ENCODE measurements around the gene GZF1.

Gene GZF1

GRCh38 chr20:23361119-23361475, 885 bp upstream of the GZF1 start:
- Mint-ChIP-seq H3K36me3 (ENCODE audit: low read depth) (peaks cover 17% of the 10 kb centered on the region), H3K4me3 (peak overlapping the region; percentile 86 to 93 (median 92)), H3K4me1 (peaks cover 39% of the 10 kb centered on the region), H3K9me3 (no peaks in the 10 kb centered on the region), H3K27ac (peak overlapping the region; percentile 87 to 99 (median 98)), H3K27me3 (ENCODE audit: low read depth) (no peaks in the 10 kb centered on the region)
- TF ChIP-seq CTCF (IDR thresholded peaks at IDR 0.05; ENCODE audit: unreplicated experiment in 3 of 3): no peak

GRCh38 chr20:23362392-23363256, 642 bp downstream of the GZF1 start:
- peaks cover 23% of the 10 kb centered on the region for H3K36me3 Mint-ChIP-seq (ENCODE audit: low read depth)
- peaks cover 53% of the 10 kb centered on the region for H3K4me1 Mint-ChIP-seq
- H3K27me3 Mint-ChIP-seq (ENCODE audit: low read depth): no peaks in the 10 kb centered on the region
- peak overlapping the region; percentile 96 to 97 (median 96) for H3K4me3 Mint-ChIP-seq
- H3K9me3 Mint-ChIP-seq: no peaks in the 10 kb centered on the region
- no peak for TF ChIP-seq CTCF (IDR thresholded peaks at IDR 0.05; ENCODE audit: unreplicated experiment in 3 of 3)
- peak overlapping the region; percentile 1 to 95 (median 38) for H3K27ac Mint-ChIP-seq

GRCh38 chr20:23363257-23363649, 1.3 kb downstream of the GZF1 start:
- H3K27me3 Mint-ChIP-seq (ENCODE audit: low read depth): no peaks in the 10 kb centered on the region
- H3K4me3 Mint-ChIP-seq: peak overlapping the region; percentile 96 to 97 (median 96)

GRCh38 chr20:23365390-23366165, 3.6 kb downstream of the GZF1 start:
- no peak for TF ChIP-seq CTCF (IDR thresholded peaks at IDR 0.05; ENCODE audit: unreplicated experiment in 3 of 3)
- Mint-ChIP-seq H3K27ac (peak overlapping the region in 2 of 3 experiments; percentile 56 to 64), H3K36me3 (ENCODE audit: low read depth) (peaks cover 40% of the 10 kb centered on the region), H3K4me3 (peak overlapping the region; percentile 62 to 83 (median 66)), H3K27me3 (ENCODE audit: low read depth) (no peaks in the 10 kb centered on the region), H3K9me3 (no peaks in the 10 kb centered on the region), H3K4me1 (peaks cover 44% of the 10 kb centered on the region)

More at GRCh38 chr20:23363257-23363649, 1.3 kb downstream of the GZF1 start:
- Mint-ChIP-seq H3K9me3 (no peaks in the 10 kb centered on the region), H3K27ac (peak overlapping the region; percentile 1 to 95 (median 38)), H3K36me3 (ENCODE audit: low read depth) (peaks cover 23% of the 10 kb centered on the region), H3K4me1 (peaks cover 52% of the 10 kb centered on the region)
- no peak for TF ChIP-seq CTCF (IDR thresholded peaks at IDR 0.05; ENCODE audit: unreplicated experiment in 3 of 3)

- no peaks in the 10 kb centered on the region for H3K27me3 Mint-ChIP-seq (ENCODE audit: low read depth)
- peak overlapping the region in 1 of 3 experiments; percentile 6 for H3K27ac Mint-ChIP-seq
- no peaks in the 10 kb centered on the region for H3K9me3 Mint-ChIP-seq
- peaks cover 47% of the 10 kb centered on the region for H3K36me3 Mint-ChIP-seq (ENCODE audit: low read depth)
- TF ChIP-seq CTCF (IDR thresholded peaks at IDR 0.05; ENCODE audit: unreplicated experiment in 3 of 3): no peak
- peak overlapping the region; percentile 62 to 83 (median 66) for H3K4me3 Mint-ChIP-seq
- H3K4me1 Mint-ChIP-seq: peaks cover 44% of the 10 kb centered on the region
Observed at GRCh38 chr20:23366384-23366783, 4.4 kb downstream of the GZF1 start.

Data from nephron (organoid).